CD4-positive, alpha-beta memory T cell (primary cell): ENCODE measurements around the gene TNFSF12. TPM values are rescaled to one million over a fixed set of nuclear protein-coding genes. Genes with fewer than 3 reads are reported as not detected.
A peak's percentile ranks its signal among the peaks of the same experiment; 100 is the strongest.

Experiments used
- CTCF ChIA-PET: fragments of 350-600 bp; sonication (Branson Sonifier 250); formaldehyde crosslinking; loops from one replicate; lab custom pipeline; 2021; ENCODE audit warnings: inconsistent platforms; ENCODE audit not compliant: partially characterized antibody; lab: Charles Lee
- POLR2A ChIA-PET: fragments of 350-600 bp; sonication (Branson Sonifier 250); formaldehyde crosslinking; loops from one replicate; lab custom pipeline; 2021; ENCODE audit not compliant: partially characterized antibody; lab: Charles Lee
- DNase-seq, 5 donors: peaks; one replicate each; pipeline versions ENCODE4 v3.0.0 to v3.0.0-alpha.2; 2020 to 2022; ENCODE audit warnings: mixed read lengths in 1 of 5
- H3K27ac ChIP-seq: one replicate; pipeline ENCODE4 v1.7.0; 2013; ENCODE audit warnings: low read depth, low read length
- H3K27me3 ChIP-seq: 2 replicates; pipeline ENCODE4 v1.7.0; 2013; ENCODE audit warnings: mild to moderate bottlenecking, low read length, moderate library complexity; ENCODE audit not compliant: insufficient read depth
- H3K36me3 ChIP-seq: 2 replicates; pipeline ENCODE4 v1.7.0; 2013; ENCODE audit warnings: mild to moderate bottlenecking, low read length, moderate library complexity; ENCODE audit not compliant: insufficient read depth
- H3K4me1 ChIP-seq: 2 replicates; pipeline ENCODE4 v1.7.0; 2013; ENCODE audit warnings: mild to moderate bottlenecking, low read length, moderate library complexity; ENCODE audit not compliant: insufficient read depth
- H3K4me3 ChIP-seq, 2 donors: one replicate each; pipeline ENCODE4 v1.7.0; 2013; ENCODE audit warnings: low read length in 2 of 2, mild to moderate bottlenecking in 1 of 2
- H3K9me3 ChIP-seq, 2 donors: one replicate each; pipeline ENCODE4 v1.7.0; 2013; ENCODE audit warnings: low read length in 2 of 2, control low read depth in 1 of 2; ENCODE audit not compliant: control insufficient read depth in 1 of 2
- H3K27ac Mint-ChIP-seq, 7 donors: one replicate each; pipeline ENCODE4 v1.8.0; 2020 to 2021; ENCODE audit warnings: mixed read lengths in 7 of 7, mild to moderate bottlenecking in 6 of 7, inconsistent platforms in 3 of 7, moderate library complexity in 3 of 7
- H3K27me3 Mint-ChIP-seq, 2 donors: one replicate each; pipeline ENCODE4 v1.8.0; 2020 to 2021; ENCODE audit warnings: mixed read lengths in 2 of 2
- H3K36me3 Mint-ChIP-seq, 2 donors: one replicate each; pipeline ENCODE4 v1.8.0; 2020 to 2021; ENCODE audit warnings: mixed read lengths in 2 of 2, inconsistent platforms in 1 of 2, mild to moderate bottlenecking in 1 of 2
- H3K4me1 Mint-ChIP-seq, 4 donors: one replicate each; pipeline ENCODE4 v1.8.0; 2020 to 2021; ENCODE audit warnings: mixed read lengths in 4 of 4, mild to moderate bottlenecking in 1 of 4
- H3K4me3 Mint-ChIP-seq, 8 donors: one replicate each; pipeline ENCODE4 v1.8.0; 2020 to 2021; ENCODE audit warnings: mixed read lengths in 8 of 8, mild to moderate bottlenecking in 7 of 8, moderate library complexity in 6 of 8, inconsistent platforms in 3 of 8
- H3K9me3 Mint-ChIP-seq, 8 donors: one replicate each; pipeline ENCODE4 v1.8.0; 2020 to 2021; ENCODE audit warnings: mixed read lengths in 8 of 8, mild to moderate bottlenecking in 5 of 8, inconsistent platforms in 3 of 8, moderate library complexity in 1 of 8
- intact Hi-C: fragments of 100-400 bp; cut with micrococcal nuclease; formaldehyde crosslinking; loops from one replicate; pipeline ENCODE4 v1.15.1; 2023
- polyA plus RNA-seq, 2 donors: library from polyadenylated mRNA; unstranded; fragments of 300-500 nt; fragmentation: Illumina TruSeq; gene quantifications; one replicate each; pipeline ENCODE4 v1.2.3, GENCODE V29; 2021
- total RNA-seq, 2 experiments: library from RNA; stranded (reverse); gene quantifications; one replicate each; pipeline ENCODE4 v1.2.3, GENCODE V29; 2021

TNFSF12 gene
- total and polyA plus RNA-seq, 4 experiments from 2014 or later = 45.1 to 72.8 (median 49.0) TPM

DNA sequence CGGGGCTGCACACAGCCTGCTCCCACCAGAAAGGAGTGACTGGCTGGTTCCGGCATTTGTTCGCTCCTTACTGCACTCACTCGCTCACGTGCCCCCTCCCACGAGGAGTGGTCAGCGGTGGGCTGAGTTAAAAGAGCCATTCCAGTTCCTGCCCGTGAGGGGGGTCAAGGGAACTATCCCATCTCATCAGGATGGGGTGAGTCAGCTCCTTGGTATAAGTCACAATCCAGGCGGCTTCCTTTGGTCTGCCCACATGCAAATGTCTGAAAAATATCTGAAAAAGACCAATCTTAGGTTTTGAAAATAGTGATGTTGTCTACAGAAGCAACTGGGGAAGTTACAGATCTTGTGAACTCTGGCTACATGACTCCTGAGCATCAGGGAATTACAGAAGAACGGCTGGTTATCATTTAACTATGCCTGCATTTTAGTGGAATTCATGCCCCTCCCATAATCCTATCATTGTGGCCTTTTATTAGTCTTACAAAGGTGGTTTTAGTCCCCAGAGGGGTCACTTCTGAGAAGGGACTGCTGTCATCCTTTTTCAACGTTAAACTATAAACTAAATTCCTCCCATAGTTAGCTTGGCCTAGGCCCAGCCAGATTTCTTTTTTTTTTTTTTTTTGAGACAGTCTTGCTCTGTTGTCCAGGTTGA lies 9.8 kb upstream of the TNFSF12 start:
- no peaks in the 10 kb centered on the region for H3K36me3 ChIP-seq
- no peak for DNase-seq
- Mint-ChIP-seq H3K27ac (no peak overlapping the region), H3K4me3 (no peak overlapping the region), H3K36me3 (no peaks in the 10 kb centered on the region), H3K4me1 (no peaks in the 10 kb centered on the region), H3K27me3 (peaks cover 0 to 2% of the 10 kb centered on the region in 2 donors), H3K9me3 (peaks cover 0 to 5% (median 0%) of the 10 kb centered on the region in 8 donors)
- H3K27me3 ChIP-seq = no peaks in the 10 kb centered on the region
- H3K4me3 ChIP-seq = no peak overlapping the region
- ChIA-PET POLR2A (no interaction called here), CTCF (interaction anchor here (1.3 to 1.4 kb wide), 2 partner anchors 22 to 103 kb away, joined by 3 to 5 read pairs; no protein-coding TSS in a partner anchor)
- peaks cover 0 to 10% of the 10 kb centered on the region in 2 donors for H3K9me3 ChIP-seq
- H3K27ac ChIP-seq = no peak overlapping the region
- H3K4me1 ChIP-seq = no peaks in the 10 kb centered on the region
- intact Hi-C loops = no loop called here

DNA sequence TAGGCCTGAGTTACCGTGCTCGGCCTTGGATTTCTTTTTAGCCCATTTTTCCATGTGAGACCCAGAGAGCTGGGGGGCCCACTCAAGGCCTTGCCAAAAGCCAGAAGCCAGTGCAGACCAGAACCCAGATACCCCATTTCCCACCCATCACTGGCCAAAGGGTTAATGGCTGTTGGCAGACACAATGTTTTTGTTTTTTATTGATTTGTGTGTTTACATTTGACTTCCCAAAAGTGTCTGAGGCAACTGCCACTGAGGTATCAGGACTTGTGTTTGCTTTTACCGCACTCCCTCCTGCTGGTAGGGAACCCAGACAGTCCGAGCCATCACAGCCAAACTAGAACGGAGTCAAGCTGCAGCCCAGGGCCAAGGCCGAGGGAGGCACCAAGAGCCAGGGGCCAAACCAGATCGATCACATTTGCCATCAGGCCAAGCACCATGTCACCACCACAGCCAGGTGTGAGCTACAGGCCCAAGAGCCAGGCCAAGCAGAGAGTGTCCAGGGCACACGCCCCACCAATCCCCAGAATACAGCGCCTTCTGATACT lies 7.7 kb upstream of the TNFSF12 start:
- no peaks in the 10 kb centered on the region for H3K4me1 Mint-ChIP-seq
- no peak overlapping the region for H3K4me3 ChIP-seq
- H3K4me3 Mint-ChIP-seq = no peak overlapping the region
- no peak overlapping the region for H3K27ac ChIP-seq
- H3K9me3 Mint-ChIP-seq = peaks cover 0 to 5% (median 0%) of the 10 kb centered on the region in 8 donors
- peaks cover 0 to 2% of the 10 kb centered on the region in 2 donors for H3K27me3 Mint-ChIP-seq
- H3K4me1 ChIP-seq = no peaks in the 10 kb centered on the region
- H3K9me3 ChIP-seq = peaks cover 0 to 10% of the 10 kb centered on the region in 2 donors
- CTCF ChIA-PET = interaction anchor here (1.0 to 1.7 kb wide), 4 partner anchors 18 to 27 kb away, joined by 3 to 4 read pairs (median 3); no protein-coding TSS in a partner anchor
- DNase-seq = no peak
- no peaks in the 10 kb centered on the region for H3K36me3 ChIP-seq
- no peaks in the 10 kb centered on the region for H3K36me3 Mint-ChIP-seq
- intact Hi-C loops = no loop called here
- H3K27ac Mint-ChIP-seq = no peak overlapping the region
- POLR2A ChIA-PET = no interaction called here
- H3K27me3 ChIP-seq = no peaks in the 10 kb centered on the region

DNA sequence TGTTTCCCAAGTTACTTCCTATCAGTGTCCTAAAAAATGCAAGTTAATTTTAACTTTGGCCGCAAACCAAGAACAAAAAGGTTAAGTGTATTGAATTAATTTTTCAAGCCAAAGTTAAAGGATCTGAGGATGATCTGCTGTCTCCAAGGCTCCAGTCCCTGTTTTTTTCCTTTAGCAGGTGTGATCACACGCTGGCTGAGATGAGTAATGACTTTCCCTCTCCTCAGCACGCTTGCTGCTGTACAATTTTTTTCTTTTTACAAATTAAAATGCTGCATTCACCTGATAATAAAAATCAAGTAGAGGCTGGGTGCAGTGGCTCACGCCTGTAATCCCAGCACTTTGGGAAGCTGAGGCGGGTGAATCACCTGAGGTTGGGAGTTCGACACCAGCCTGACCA lies 3.9 kb upstream of the TNFSF12 start:
- no peaks in the 10 kb centered on the region for H3K9me3 ChIP-seq
- no peak overlapping the region for H3K27ac Mint-ChIP-seq
- no peak overlapping the region for H3K4me3 Mint-ChIP-seq
- H3K36me3 ChIP-seq = no peaks in the 10 kb centered on the region
- ChIA-PET POLR2A (no interaction called here), CTCF (interaction anchor here (1.0 to 1.1 kb wide), 2 partner anchors 16 to 31 kb away, joined by 3 to 4 read pairs; no protein-coding TSS in a partner anchor)
- H3K27ac ChIP-seq = no peak overlapping the region
- intact Hi-C loops = no loop called here
- peaks cover 0 to 3% of the 10 kb centered on the region in 2 donors for H3K36me3 Mint-ChIP-seq
- H3K4me1 ChIP-seq = peaks cover 10% of the 10 kb centered on the region
- H3K27me3 ChIP-seq = no peaks in the 10 kb centered on the region
- no peaks in the 10 kb centered on the region for H3K9me3 Mint-ChIP-seq
- no peak overlapping the region for H3K4me3 ChIP-seq
- H3K4me1 Mint-ChIP-seq = peaks cover 9 to 14% (median 13%) of the 10 kb centered on the region in 4 donors
- H3K27me3 Mint-ChIP-seq = peaks cover 0 to 2% of the 10 kb centered on the region in 2 donors
- DNase-seq = no peak

DNA sequence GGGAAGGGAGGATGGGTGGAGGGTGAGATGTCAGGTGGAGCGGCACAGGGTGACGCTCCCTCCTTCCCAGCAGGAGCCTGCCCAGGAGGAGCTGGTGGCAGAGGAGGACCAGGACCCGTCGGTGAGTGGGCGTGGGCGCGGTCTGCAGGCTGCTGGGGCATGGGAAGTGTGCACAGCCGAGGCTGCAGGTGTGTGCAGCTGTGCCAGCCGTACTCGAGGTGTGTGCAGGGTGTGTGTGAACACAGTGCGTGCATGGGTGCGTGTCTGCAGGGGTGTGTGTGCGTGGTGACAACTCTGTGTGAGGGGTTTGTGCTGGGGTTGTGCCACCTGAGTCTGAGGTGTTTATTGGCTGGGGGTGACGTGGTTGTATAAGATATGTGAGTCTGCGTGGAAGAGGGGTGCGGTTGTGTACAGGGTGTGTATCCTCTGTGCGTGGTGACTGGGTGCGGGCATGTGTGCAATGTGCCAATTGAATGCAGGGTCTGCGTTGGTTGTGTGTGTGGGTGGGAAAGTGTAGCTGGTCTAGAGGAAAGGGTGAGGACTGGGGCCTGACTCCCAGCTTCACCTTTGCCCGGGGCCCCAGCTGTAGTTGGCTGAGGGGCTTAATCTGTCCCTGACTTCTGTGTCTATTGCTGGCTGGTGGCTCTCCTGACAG lies 670 bp downstream of the TNFSF12 start:
- H3K4me3 Mint-ChIP-seq = peak overlapping the region; percentile 82 to 96 (median 90)
- H3K27me3 ChIP-seq = no peaks in the 10 kb centered on the region
- DNase-seq = peak; percentile 33 to 62 (median 51)
- POLR2A ChIA-PET = interaction anchor here (1.0 to 5.3 kb wide), 14 partner anchors 11 to 699 kb away, joined by 3 to 56 read pairs (median 9); partner anchors contain the start of genes MPDU1, NEURL4, POLR2A and SAT2
- peak overlapping the region; percentile 79 for H3K27ac ChIP-seq
- H3K9me3 Mint-ChIP-seq = peaks cover 0 to 1% (median 0%) of the 10 kb centered on the region in 8 donors
- no peaks in the 10 kb centered on the region for H3K27me3 Mint-ChIP-seq
- peaks cover 13 to 17% of the 10 kb centered on the region in 2 donors for H3K36me3 Mint-ChIP-seq
- intact Hi-C loops = loop anchor here (2.0 kb wide), 2 partner anchors 23 to 65 kb away; partner anchors contain the start of gene POLR2A
- peak overlapping the region; percentile 22 to 96 (median 94) for H3K27ac Mint-ChIP-seq
- peak overlapping the region; percentile 14 to 82 for H3K4me3 ChIP-seq
- H3K4me1 ChIP-seq = peaks cover 41% of the 10 kb centered on the region
- H3K4me1 Mint-ChIP-seq = peaks cover 33 to 55% (median 46%) of the 10 kb centered on the region in 4 donors
- H3K9me3 ChIP-seq = no peaks in the 10 kb centered on the region
- CTCF ChIA-PET = interaction anchor here (0.6 to 4.4 kb wide), 9 partner anchors 11 to 212 kb away, joined by 3 to 44 read pairs (median 4); partner anchors contain the start of gene SENP3
- H3K36me3 ChIP-seq = no peaks in the 10 kb centered on the region

DNA sequence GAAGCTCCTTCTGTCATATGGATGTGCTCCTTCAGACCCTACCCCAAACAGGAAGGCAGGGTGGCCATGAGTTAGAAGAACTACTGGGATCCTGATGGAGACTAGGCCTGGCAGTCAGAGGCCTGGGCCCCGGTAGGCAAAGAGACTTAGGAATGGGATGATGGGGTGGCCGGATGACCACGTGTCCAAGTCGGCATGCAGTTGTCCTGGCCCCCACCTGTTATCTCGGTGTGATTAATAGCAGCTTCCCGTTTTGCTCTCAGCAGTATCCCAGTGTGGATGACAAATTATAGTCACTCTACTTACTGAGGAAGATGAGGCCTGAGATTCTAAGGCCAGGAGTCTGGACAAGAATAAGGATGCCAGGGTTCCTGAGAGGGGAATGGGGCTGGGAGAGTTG lies 1.5 kb downstream of the TNFSF12 start:
- Histone ChIP-seq H3K4me1 (peaks cover 45% of the 10 kb centered on the region), H3K27ac (peak overlapping the region; percentile 79), H3K27me3 (no peaks in the 10 kb centered on the region), H3K4me3 (peak overlapping the region in 1 of 2 donors; percentile 82), H3K36me3 (no peaks in the 10 kb centered on the region), H3K9me3 (no peaks in the 10 kb centered on the region)
- intact Hi-C loops = no loop called here
- ChIA-PET POLR2A (interaction anchor here (1.0 to 5.3 kb wide), 12 partner anchors 10 to 698 kb away, joined by 3 to 56 read pairs (median 13); partner anchors contain the start of genes MPDU1, NEURL4, POLR2A and SENP3), CTCF (interaction anchor here (0.6 to 4.4 kb wide), 9 partner anchors 10 to 213 kb away, joined by 3 to 44 read pairs (median 4); partner anchors contain the start of gene SENP3)
- Mint-ChIP-seq H3K4me1 (peaks cover 33 to 60% (median 50%) of the 10 kb centered on the region in 4 donors), H3K27me3 (no peaks in the 10 kb centered on the region), H3K9me3 (peaks cover 0 to 1% (median 0%) of the 10 kb centered on the region in 8 donors), H3K4me3 (peak overlapping the region in 7 of 8 donors; percentile 82 to 96 (median 92)), H3K27ac (peak overlapping the region; percentile 22 to 96 (median 94)), H3K36me3 (peaks cover 16 to 20% of the 10 kb centered on the region in 2 donors)
- DNase-seq = no peak

DNA sequence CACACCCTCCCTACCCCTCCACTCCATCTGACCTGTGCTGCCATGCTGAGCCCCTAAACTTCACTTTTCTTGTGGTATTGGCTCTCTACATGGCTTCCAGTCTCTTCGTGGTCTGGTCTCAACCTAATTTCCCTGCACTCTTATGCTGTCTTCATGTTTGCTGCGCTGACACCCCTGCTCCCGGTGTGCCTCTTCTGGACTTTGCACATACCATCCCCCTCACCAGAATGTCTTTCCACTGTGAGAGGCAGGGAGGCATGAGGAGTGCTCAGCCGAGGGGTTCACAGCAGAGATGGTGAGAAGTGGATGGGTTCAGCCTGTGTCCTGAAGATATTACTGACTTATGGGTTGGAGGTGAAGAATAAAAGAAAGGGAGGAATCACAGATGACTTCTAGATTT lies 2.5 kb downstream of the TNFSF12 start:
- Mint-ChIP-seq H3K4me1 (peaks cover 37 to 66% (median 55%) of the 10 kb centered on the region in 4 donors), H3K9me3 (peaks cover 0 to 1% (median 0%) of the 10 kb centered on the region in 8 donors), H3K4me3 (peak overlapping the region in 7 of 8 donors; percentile 26 to 81 (median 48)), H3K27ac (peak overlapping the region; percentile 22 to 95 (median 85)), H3K27me3 (no peaks in the 10 kb centered on the region), H3K36me3 (peaks cover 20 to 26% of the 10 kb centered on the region in 2 donors)
- Histone ChIP-seq H3K4me3 (no peak overlapping the region), H3K27me3 (no peaks in the 10 kb centered on the region), H3K27ac (no peak overlapping the region), H3K9me3 (no peaks in the 10 kb centered on the region), H3K36me3 (peaks cover under 1% of the 10 kb centered on the region), H3K4me1 (peaks cover 46% of the 10 kb centered on the region)
- CTCF ChIA-PET = interaction anchor here (1.2 to 1.9 kb wide), 4 partner anchors 9 to 195 kb away, joined by 4 to 14 read pairs (median 8); no protein-coding TSS in a partner anchor
- intact Hi-C loops = no loop called here
- POLR2A ChIA-PET = interaction anchor here (0.7 to 1.7 kb wide), 8 partner anchors 10 to 214 kb away, joined by 3 to 9 read pairs (median 4); partner anchors contain the start of genes MPDU1, POLR2A and SENP3
- DNase-seq = no peak
